ENCODE measurements around the gene ATAD3A. TPM values are rescaled to one million over a fixed set of nuclear protein-coding genes. Genes with fewer than 3 reads are reported as not detected.

The ATAD3A gene
- total and polyA plus RNA-seq, 2 of the 4 experiments (the other 2 are of a cell fraction) = 27.2 to 34.0 TPM

- H4K5ac ChIP-seq (ENCODE audit: low read depth, low read length) = no peak overlapping the region
- no peak for TF ChIP-seq MAZ (IDR thresholded peaks at IDR 0.05; ENCODE audit: borderline replicate concordance, low read depth, low read length)
- TF ChIP-seq USF2 (IDR thresholded peaks at IDR 0.05; ENCODE audit: low read depth, low read length) = no peak
- no peak for TF ChIP-seq MAFK (IDR thresholded peaks at IDR 0.05; ENCODE audit: low read depth, low read length)
- no peak for TF ChIP-seq RAD21 (IDR thresholded peaks at IDR 0.05; ENCODE audit: low read length)
- no peak for TF ChIP-seq RFX5 (IDR thresholded peaks at IDR 0.05; ENCODE audit: low read depth, low read length)
- no peak for TF ChIP-seq SMC3 (IDR thresholded peaks at IDR 0.05; ENCODE audit: low read depth, low read length)
- no peak for TF ChIP-seq CTCF (conservative IDR thresholded peaks at IDR 0.05; ENCODE audit: low read depth, low read length)
- TF ChIP-seq ELK1 (IDR thresholded peaks at IDR 0.05; ENCODE audit: borderline replicate concordance, low read depth, low read length) = no peak
- TF ChIP-seq FOS (IDR thresholded peaks at IDR 0.05; ENCODE audit: low read depth, low read length) = no peak
- no peak for TF ChIP-seq NFE2L2 (IDR thresholded peaks at IDR 0.05; ENCODE audit: low read depth, low read length)
- TF ChIP-seq CHD1 (IDR thresholded peaks at IDR 0.05; ENCODE audit: low read depth, low read length) = no peak
- no peak for TF ChIP-seq CEBPB (IDR thresholded peaks at IDR 0.05; ENCODE audit: low read depth, low read length)
- no peak overlapping the region for H3K9ac ChIP-seq (ENCODE audit: low read depth, low read length)
- H4K8ac ChIP-seq (ENCODE audit: low read depth in 2 of 2, low read length in 2 of 2) = no peak overlapping the region
- no peak overlapping the region for H2AK5ac ChIP-seq (ENCODE audit: low read depth, low read length)
- CTCF ChIA-PET = no interaction called here
- no peak overlapping the region for H3K4me2 ChIP-seq (ENCODE audit: low read depth, low read length)
- no peak overlapping the region for H2BK15ac ChIP-seq (ENCODE audit: low read depth, low read length)
- no peak overlapping the region for H3K27ac ChIP-seq (ENCODE audit: insufficient read depth, low read length)
- no peak overlapping the region for H2BK120ac ChIP-seq (ENCODE audit: low read depth, low read length)
- no peak overlapping the region for H3K4ac ChIP-seq (ENCODE audit: low read depth, low read length)
- intact Hi-C loops (cut with micrococcal nuclease) (no loop called here), in situ Hi-C loops (cut with MboI; ENCODE audit: low sequenced_read_pairs) (no loop called here), dilution Hi-C loops (cut with HindIII; ENCODE audit: low sequenced_read_pairs, unreplicated experiment) (no loop called here)
- no peak overlapping the region for H3K56ac ChIP-seq (ENCODE audit: extremely low read depth, insufficient read depth, low read length)
- 0 out of 2 replicates have a peak, but pooled peaks cover 6% of the 10 kb centered on the region for H3K9me1 ChIP-seq (ENCODE audit: insufficient read depth, low read length)
- H3K23ac ChIP-seq (ENCODE audit: low read depth, low read length) = no peak overlapping the region
- H2BK5ac ChIP-seq (ENCODE audit: low read depth, low read length, poor library complexity, severe bottlenecking) = no peak overlapping the region
- no peak overlapping the region for H4K91ac ChIP-seq (ENCODE audit: insufficient read depth, low read depth, low read length)
- H3K14ac ChIP-seq (replicated peaks; ENCODE audit: low read depth, low read length) = no peak overlapping the region
- H3K36me3 ChIP-seq (ENCODE audit: control insufficient read depth, insufficient read depth, low read length) = peaks cover 52% of the 10 kb centered on the region
- ATAC-seq (ENCODE audit: low read depth) = no peak
- peak overlapping the region; percentile 21 for H2AFZ ChIP-seq (replicated peaks; ENCODE audit: low read length, poor library complexity)
- DNase-seq = no peak
- WGBS, 2 experiments (ENCODE audit: extremely low coverage in 2 of 2, insufficient read length in 1 of 2) = 91% methylated on average over 18 of the region's 42 CpGs; no CpG with 5 or more reads in 1 of the 2 experiments
- no peaks in the 10 kb centered on the region for H3K27me3 ChIP-seq (ENCODE audit: control insufficient read depth, insufficient read depth, low read length)
- H3K4me1 ChIP-seq (ENCODE audit: control insufficient read depth, insufficient read depth, low read length) = no peaks in the 10 kb centered on the region
- no peak overlapping the region for H3K18ac ChIP-seq (ENCODE audit: low read depth, low read length)
- no TSS peak for BruUV-seq (replicated peaks)
- peaks cover 4 to 24% of the 10 kb centered on the region in 2 experiments for H3K79me1 ChIP-seq (ENCODE audit: low read depth in 1 of 2, low read length in 2 of 2)
- no peaks in the 10 kb centered on the region for H3K9me3 ChIP-seq (ENCODE audit: control insufficient read depth, insufficient read depth, low read length)
- H2BK20ac ChIP-seq (ENCODE audit: low read depth, low read length) = no peak overlapping the region
- no peak overlapping the region for H3K4me3 ChIP-seq (ENCODE audit: insufficient read depth, low read depth, low read length)
- POLR2A ChIA-PET (ENCODE audit: unreplicated experiment) = no interaction called here
- H4K20me1 ChIP-seq (ENCODE audit: insufficient read depth, low read length) = peaks cover 10% of the 10 kb centered on the region
- peak overlapping the region; percentile 37 for H2AK9ac ChIP-seq (replicated peaks; ENCODE audit: low read depth, low read length, poor library complexity)
Measured at GRCh38 chr1:1479547-1480487, 32.1 kb upstream of the ATAD3A start.

All from IMR-90 (cell line).